Right lobe of liver (tissue), 4 donors: ENCODE results near the gene SFPQ.

Experiments
- POLR2A ChIP-seq: fragments of 450-650 bp; IDR thresholded peaks from one replicate; pipeline ENCODE4 v1.6.1; 2017; ENCODE audit warnings: antibody characterized with exemption, mild to moderate bottlenecking
- TF ChIP-seq, protein P1 (sequence below), 4 donors: fragments of 200-600 bp in 3 of 4; fragments of 450-650 bp in 1 of 4; IDR thresholded peaks; one replicate each; pipeline versions ENCODE4 v1.5.1 to v1.8.0; 2016 to 2022; ENCODE audit warnings: antibody characterized with exemption in 4 of 4, mild to moderate bottlenecking in 2 of 4
- donor health status: DM: no; HTN: no; CAD: no.
- donor health status: DM: no; HTN: no; CAD: no.
- donor health status: DM: no; HTN: yes; CAD: no.

- TF ChIP-seq, protein P1, sequence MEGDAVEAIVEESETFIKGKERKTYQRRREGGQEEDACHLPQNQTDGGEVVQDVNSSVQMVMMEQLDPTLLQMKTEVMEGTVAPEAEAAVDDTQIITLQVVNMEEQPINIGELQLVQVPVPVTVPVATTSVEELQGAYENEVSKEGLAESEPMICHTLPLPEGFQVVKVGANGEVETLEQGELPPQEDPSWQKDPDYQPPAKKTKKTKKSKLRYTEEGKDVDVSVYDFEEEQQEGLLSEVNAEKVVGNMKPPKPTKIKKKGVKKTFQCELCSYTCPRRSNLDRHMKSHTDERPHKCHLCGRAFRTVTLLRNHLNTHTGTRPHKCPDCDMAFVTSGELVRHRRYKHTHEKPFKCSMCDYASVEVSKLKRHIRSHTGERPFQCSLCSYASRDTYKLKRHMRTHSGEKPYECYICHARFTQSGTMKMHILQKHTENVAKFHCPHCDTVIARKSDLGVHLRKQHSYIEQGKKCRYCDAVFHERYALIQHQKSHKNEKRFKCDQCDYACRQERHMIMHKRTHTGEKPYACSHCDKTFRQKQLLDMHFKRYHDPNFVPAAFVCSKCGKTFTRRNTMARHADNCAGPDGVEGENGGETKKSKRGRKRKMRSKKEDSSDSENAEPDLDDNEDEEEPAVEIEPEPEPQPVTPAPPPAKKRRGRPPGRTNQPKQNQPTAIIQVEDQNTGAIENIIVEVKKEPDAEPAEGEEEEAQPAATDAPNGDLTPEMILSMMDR (IDR thresholded peaks at IDR 0.05), result no peak
- no peak for TF ChIP-seq POLR2A
Measured at GRCh38 chr1:35203295-35203694, 10.3 kb upstream of the SFPQ start.
